ENCODE data around the gene LCN6. TPM values are rescaled to one million over a fixed set of nuclear protein-coding genes. Genes with fewer than 3 reads are reported as not detected.
"Not testable (repeated sequence)": the region's sequence is repeated elsewhere in the genome, so short reads cannot be mapped to it uniquely, and the experiment has no call there.

The LCN6 gene
- total RNA-seq, 4 donors from 2014 or later = 6.3 to 7.3 TPM; not detected in 2

DNA sequence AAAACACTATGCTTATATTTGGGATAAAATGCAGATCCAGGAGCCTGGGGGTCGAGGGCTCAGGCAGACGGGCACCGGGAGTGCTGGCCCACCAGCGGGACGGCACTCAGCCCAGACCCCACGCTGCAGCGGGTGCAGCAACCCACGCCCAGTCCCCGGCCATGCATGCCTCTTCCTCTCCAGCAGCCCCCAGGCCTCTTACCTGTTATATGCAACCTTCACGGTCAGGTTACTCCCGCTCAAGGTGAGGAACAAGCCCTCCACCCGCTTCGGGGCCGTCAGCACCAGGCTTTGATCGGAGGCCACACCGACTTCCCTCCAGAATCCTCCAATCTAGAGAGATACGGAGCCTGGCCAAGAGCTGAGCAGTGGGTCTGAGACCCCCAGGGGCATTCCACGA lies 8.5 kb upstream of the LCN6 start:
- no peak for TF ChIP-seq POLR2A (IDR thresholded peaks at IDR 0.05)
- TF ChIP-seq, protein P1, sequence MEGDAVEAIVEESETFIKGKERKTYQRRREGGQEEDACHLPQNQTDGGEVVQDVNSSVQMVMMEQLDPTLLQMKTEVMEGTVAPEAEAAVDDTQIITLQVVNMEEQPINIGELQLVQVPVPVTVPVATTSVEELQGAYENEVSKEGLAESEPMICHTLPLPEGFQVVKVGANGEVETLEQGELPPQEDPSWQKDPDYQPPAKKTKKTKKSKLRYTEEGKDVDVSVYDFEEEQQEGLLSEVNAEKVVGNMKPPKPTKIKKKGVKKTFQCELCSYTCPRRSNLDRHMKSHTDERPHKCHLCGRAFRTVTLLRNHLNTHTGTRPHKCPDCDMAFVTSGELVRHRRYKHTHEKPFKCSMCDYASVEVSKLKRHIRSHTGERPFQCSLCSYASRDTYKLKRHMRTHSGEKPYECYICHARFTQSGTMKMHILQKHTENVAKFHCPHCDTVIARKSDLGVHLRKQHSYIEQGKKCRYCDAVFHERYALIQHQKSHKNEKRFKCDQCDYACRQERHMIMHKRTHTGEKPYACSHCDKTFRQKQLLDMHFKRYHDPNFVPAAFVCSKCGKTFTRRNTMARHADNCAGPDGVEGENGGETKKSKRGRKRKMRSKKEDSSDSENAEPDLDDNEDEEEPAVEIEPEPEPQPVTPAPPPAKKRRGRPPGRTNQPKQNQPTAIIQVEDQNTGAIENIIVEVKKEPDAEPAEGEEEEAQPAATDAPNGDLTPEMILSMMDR (IDR thresholded peaks at IDR 0.05) = no peak
- H3K4me3 ChIP-seq (ENCODE audit: low read depth, poor library complexity, severe bottlenecking) = no peak overlapping the region
- no peak for DNase-seq (ENCODE audit: low spot score in 2 of 2)
- WGBS, 2 donors = 84 to 87% methylated on average over 18 of the region's 18 CpGs
- intact Hi-C loops (cut with DNase I; ENCODE audit: low total_unique reads) = no loop called here

DNA sequence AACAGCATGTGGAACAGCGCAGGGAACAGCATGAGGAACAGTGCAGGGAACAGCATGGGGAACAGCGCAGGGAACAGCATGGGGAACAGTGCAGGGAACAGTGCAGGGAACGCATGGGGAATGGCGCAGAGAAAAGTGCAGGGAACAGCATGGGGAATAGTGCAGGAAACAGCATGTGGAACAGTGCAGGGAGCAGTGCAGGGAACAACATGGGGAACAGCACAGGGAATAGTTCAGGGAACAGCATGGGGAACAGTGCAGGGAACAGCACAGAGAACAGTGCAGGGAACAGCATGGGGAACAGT lies 7.8 kb upstream of the LCN6 start:
- H3K4me3 ChIP-seq (ENCODE audit: low read depth, poor library complexity, severe bottlenecking) = no peak overlapping the region
- no peak for TF ChIP-seq POLR2A (IDR thresholded peaks at IDR 0.05)
- TF ChIP-seq, protein P1 (IDR thresholded peaks at IDR 0.05) = no peak
- 87 to 88% methylated on average over 4 of the region's 4 CpGs for whole genome bisulfite sequencing, 2 donors
- intact Hi-C loops (cut with DNase I; ENCODE audit: low total_unique reads) = no loop called here
- DNase-seq (ENCODE audit: low spot score in 2 of 2) = no peak

DNA sequence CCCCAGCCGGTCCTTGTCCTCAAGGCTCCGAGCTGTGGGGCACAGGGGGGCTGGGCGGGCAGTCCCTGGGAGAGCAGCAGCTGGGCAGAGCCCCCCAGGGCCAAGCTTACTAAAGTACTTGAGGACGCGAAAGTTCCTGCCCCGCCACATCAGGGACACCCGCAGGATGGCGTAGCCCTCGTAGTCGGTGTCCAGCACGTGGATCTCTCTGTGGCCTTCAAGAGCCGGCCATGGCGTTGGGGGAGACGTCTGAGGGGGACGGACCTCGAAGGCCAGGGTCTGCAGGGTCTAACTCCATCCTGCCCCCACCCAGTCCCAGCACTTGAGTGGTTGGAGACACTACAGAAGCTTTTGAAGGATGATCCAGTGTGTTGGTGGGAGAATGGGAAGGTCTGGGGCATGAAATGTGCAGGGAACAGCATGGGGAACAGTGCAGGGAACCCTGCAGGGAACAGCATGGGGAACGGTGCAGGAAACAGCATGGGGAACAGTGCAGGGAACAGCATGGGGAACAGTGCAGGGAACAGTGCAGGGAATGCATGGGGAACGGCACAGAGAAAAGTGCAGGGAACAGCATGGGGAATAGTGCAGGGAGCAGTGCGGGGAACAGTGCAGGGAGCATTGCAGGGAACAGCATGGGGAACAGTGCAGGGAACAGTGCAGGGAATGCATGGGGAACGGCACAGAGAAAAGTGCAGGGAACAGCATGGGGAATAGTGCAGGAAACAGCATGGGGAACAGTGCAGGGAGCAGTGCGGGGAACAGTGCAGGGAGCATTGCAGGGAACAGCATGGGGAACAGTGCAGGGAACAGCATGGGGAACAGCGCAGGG lies 7.2 kb upstream of the LCN6 start:
- WGBS, 2 donors = 86 to 88% methylated on average over 22 of the region's 22 CpGs
- H3K4me3 ChIP-seq (ENCODE audit: low read depth, poor library complexity, severe bottlenecking); DNase-seq (ENCODE audit: low spot score in 2 of 2); intact Hi-C loops (cut with DNase I; ENCODE audit: low total_unique reads): not testable (repeated sequence)

DNA sequence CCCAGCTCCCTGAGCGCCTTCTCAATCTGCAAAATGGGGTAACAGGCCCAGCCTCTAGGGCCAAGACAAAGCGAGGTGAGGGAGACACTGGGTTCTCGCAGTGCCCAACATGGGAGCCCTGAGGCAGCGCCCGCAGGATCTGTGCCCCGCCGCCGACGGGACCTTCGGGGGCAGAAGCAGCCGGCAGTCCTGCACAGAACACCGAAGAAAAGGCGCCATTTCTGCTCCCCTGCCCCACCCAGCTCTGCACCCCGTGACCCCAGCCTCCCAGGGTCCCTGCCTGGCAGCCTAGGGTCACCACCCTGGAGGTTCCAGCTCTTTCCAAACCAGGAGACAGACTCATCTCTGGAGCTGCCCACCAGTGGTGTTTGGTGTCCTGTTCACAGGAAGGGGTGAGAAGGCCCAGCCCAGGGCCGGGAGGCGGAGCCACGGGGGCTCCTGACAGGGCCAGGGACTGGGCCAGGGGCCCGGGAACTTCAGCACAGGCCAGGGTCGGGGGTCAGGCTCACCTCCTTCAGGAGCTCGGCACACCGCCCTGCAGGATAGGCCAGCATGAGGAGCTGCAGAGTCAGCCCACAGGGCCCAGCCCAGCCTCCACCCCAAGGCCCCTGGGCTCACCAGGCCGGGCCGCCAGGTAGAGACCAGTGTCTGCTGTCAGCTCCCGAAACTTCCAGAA lies 6.4 kb upstream of the LCN6 start:
- no peak for TF ChIP-seq POLR2A (IDR thresholded peaks at IDR 0.05)
- H3K4me3 ChIP-seq (ENCODE audit: low read depth, poor library complexity, severe bottlenecking) = no peak overlapping the region
- no peak for DNase-seq (ENCODE audit: low spot score in 2 of 2)
- intact Hi-C loops (cut with DNase I; ENCODE audit: low total_unique reads) = no loop called here
- 70 to 76% methylated on average over 8 to 19 of the region's 24 CpGs for WGBS, 2 donors

DNA sequence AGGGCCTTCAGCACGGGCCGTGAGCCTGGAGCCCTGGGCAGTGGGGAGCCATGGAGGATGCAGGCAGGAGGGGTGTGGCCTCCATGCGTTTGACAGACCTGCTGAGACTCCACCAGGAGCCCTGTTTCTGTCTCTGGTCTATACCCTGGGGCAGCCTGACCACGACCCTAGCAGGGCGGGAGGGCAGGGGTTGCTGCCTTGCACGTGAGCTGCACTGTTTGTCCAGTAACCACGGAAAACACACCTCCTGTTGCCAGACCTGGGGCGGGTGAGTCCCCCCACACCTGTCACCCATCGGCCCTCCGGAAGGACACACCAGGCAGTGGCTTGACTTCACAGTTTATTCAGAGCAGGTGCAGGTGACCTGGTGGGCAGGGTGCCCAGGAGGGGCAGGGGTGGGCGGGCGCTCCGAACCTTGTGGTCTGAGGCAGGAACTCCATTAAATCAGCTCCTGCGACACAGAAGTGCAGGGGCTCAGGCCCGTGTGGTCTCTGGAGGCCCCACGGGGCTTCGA lies 5.8 kb upstream of the LCN6 start:
- no peak for DNase-seq (ENCODE audit: low spot score in 2 of 2)
- intact Hi-C loops (cut with DNase I; ENCODE audit: low total_unique reads) = no loop called here
- no peak for TF ChIP-seq POLR2A (IDR thresholded peaks at IDR 0.05)
- TF ChIP-seq, protein P1 (IDR thresholded peaks at IDR 0.05) = no peak
- no peak overlapping the region for H3K4me3 ChIP-seq (ENCODE audit: low read depth, poor library complexity, severe bottlenecking)
- 72 to 80% methylated on average over 12 to 17 of the region's 17 CpGs for WGBS, 2 donors

DNA sequence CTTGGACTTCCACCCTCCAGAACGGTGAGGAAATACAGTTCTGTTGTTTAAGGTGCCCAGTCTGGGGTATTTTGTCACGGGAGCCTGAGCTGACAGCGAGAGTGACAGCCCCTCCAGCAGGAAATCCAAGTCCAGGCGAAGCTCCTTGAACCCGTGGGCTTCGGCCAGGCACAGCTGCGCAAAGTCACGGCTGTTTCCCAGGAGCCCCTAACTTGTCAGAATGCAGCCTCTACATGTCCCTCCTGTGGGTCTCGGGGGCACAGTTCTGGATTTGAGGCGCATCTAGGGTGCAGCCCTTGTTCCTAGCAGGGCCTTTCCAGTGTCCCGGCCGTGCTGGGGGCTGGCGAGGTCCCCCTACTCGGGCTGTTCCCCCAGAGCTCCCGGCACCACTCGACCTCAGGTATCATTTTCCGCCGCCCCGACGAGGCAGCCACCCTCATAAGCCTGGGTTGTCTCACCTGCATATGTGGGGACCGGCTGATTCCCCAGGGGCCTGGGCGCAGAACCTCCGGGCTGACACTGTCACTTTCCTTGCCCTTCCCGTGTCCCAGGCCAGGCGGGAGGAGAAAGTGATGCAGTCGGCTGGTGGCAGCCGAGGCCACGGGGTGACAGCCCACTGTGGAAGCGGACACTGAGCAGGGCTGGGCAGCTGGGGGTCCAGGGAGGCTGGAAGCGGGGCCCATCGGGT lies 5.2 kb upstream of the LCN6 start:
- TF ChIP-seq POLR2A (IDR thresholded peaks at IDR 0.05) = no peak
- TF ChIP-seq, protein P1 (IDR thresholded peaks at IDR 0.05) = no peak
- H3K4me3 ChIP-seq (ENCODE audit: low read depth, poor library complexity, severe bottlenecking) = no peak overlapping the region
- intact Hi-C loops (cut with DNase I; ENCODE audit: low total_unique reads) = no loop called here
- WGBS, 2 donors = 83 to 87% methylated on average over 29 to 31 of the region's 31 CpGs
- no peak for DNase-seq (ENCODE audit: low spot score in 2 of 2)
